Uterus (tissue), 4 donors: ENCODE measurements around the gene PRKG1. TPM values are rescaled to one million over a fixed set of nuclear protein-coding genes. Genes with fewer than 3 reads are reported as not detected.

Experiments
- DNase-seq, 2 donors: peaks; one replicate each; pipeline ENCODE4 v3.0.0-alpha.2; 2019 to 2020
- H3K27ac ChIP-seq, 2 donors: fragments of 200-600 bp; sonication (generic); 1 replicate in 1 of 2; 2 replicates in 1 of 2; pipeline ENCODE4 v1.5.1; 2016 to 2018
- H3K27me3 ChIP-seq, 2 donors: fragments of 200-600 bp; sonication (generic); one replicate each; pipeline ENCODE4 v1.5.1; 2018 to 2019; ENCODE audit warnings: control low read depth in 1 of 2
- H3K36me3 ChIP-seq, 2 donors: fragments of 200-600 bp; sonication (generic); one replicate each; pipeline ENCODE4 v1.5.1; 2019; ENCODE audit warnings: control low read depth in 1 of 2
- H3K4me1 ChIP-seq, 2 donors: fragments of 200-600 bp; sonication (generic); one replicate each; pipeline ENCODE4 v1.5.1; 2018 to 2019; ENCODE audit warnings: control low read depth in 1 of 2
- H3K4me3 ChIP-seq, 2 donors: fragments of 200-600 bp; sonication (generic); 1 replicate in 1 of 2; 2 replicates in 1 of 2; pipeline ENCODE4 v1.5.1; 2018 to 2019; ENCODE audit warnings: mild to moderate bottlenecking in 1 of 2
- H3K9me3 ChIP-seq, 2 donors: fragments of 200-600 bp; sonication (generic); one replicate each; pipeline ENCODE4 v1.5.1; 2019; ENCODE audit warnings: control low read depth in 1 of 2
- CTCF ChIP-seq, 4 experiments: fragments of 200-600 bp in 2 of 4; fragments of 450-650 bp in 2 of 4; sonication (generic) in 2 of 4; IDR thresholded peaks; one replicate each; pipeline ENCODE4 v1.5.1; 2016 to 2019; ENCODE audit warnings: antibody characterized with exemption in 4 of 4, mild to moderate bottlenecking in 2 of 4, moderate library complexity in 1 of 4
- POLR2A ChIP-seq, 2 donors: fragments of 450-650 bp; IDR thresholded peaks; one replicate each; pipeline ENCODE4 v1.6.1; 2016; ENCODE audit warnings: antibody characterized with exemption in 2 of 2, mild to moderate bottlenecking in 1 of 2, moderate library complexity in 1 of 2
- intact Hi-C: fragments of 100-400 bp; cut with DNase I; formaldehyde crosslinking; loops from one replicate; pipeline ENCODE4 v1.15.1; 2023; ENCODE audit warnings: low total_unique reads
- total RNA-seq, 4 donors: library from RNA; depleted of rRNA in 3 of 4; stranded (reverse); fragments of >200 nt in 3 of 4; gene quantifications; one replicate each; pipeline versions ENCODE4 v1.1.0 to v1.2.4, GENCODE V29; 2014 to 2023
- donor health status: DM: yes; HTN: yes; CAD: no.

PRKG1 gene
- total RNA-seq, 4 donors from 2014 or later = 32.4 to 136 (median 69.6) TPM

GRCh38 chr10:51085204-51085603, 10.9 kb downstream of the PRKG1 start:
- no peak for DNase-seq
- H3K36me3 ChIP-seq = no peaks in the 10 kb centered on the region
- H3K9me3 ChIP-seq = no peaks in the 10 kb centered on the region
- H3K4me3 ChIP-seq = no peak overlapping the region
- TF ChIP-seq POLR2A (IDR thresholded peaks at IDR 0.05) = no peak
- no peak for TF ChIP-seq CTCF (IDR thresholded peaks at IDR 0.05)
- intact Hi-C loops = no loop called here
- no peaks in the 10 kb centered on the region for H3K27me3 ChIP-seq
- H3K4me1 ChIP-seq = peaks cover 0 to 5% of the 10 kb centered on the region in 2 donors
- peak overlapping the region; percentile 12 to 21 for H3K27ac ChIP-seq

GRCh38 chr10:51086710-51087109, 12.4 kb downstream of the PRKG1 start:
- H3K9me3 ChIP-seq = no peaks in the 10 kb centered on the region
- H3K27ac ChIP-seq = no peak overlapping the region
- H3K27me3 ChIP-seq = no peaks in the 10 kb centered on the region
- TF ChIP-seq POLR2A (IDR thresholded peaks at IDR 0.05) = no peak
- no peak for TF ChIP-seq CTCF (IDR thresholded peaks at IDR 0.05)
- DNase-seq = no peak
- no peaks in the 10 kb centered on the region for H3K36me3 ChIP-seq
- H3K4me1 ChIP-seq = peaks cover 0 to 5% of the 10 kb centered on the region in 2 donors
- intact Hi-C loops = no loop called here
- no peak overlapping the region for H3K4me3 ChIP-seq

GRCh38 chr10:51087114-51087513, 12.8 kb downstream of the PRKG1 start:
- H3K4me3 ChIP-seq = no peak overlapping the region
- intact Hi-C loops = no loop called here
- TF ChIP-seq POLR2A (IDR thresholded peaks at IDR 0.05) (no peak), CTCF (IDR thresholded peaks at IDR 0.05) (no peak)
- H3K9me3 ChIP-seq = no peaks in the 10 kb centered on the region
- H3K36me3 ChIP-seq = no peaks in the 10 kb centered on the region
- no peak overlapping the region for H3K27ac ChIP-seq
- H3K27me3 ChIP-seq = no peaks in the 10 kb centered on the region
- DNase-seq = no peak
- H3K4me1 ChIP-seq = peaks cover 0 to 5% of the 10 kb centered on the region in 2 donors

GRCh38 chr10:51090190-51090589, 15.9 kb downstream of the PRKG1 start:
- H3K36me3 ChIP-seq = no peaks in the 10 kb centered on the region
- no peaks in the 10 kb centered on the region for H3K27me3 ChIP-seq
- DNase-seq = no peak
- no peak overlapping the region for H3K4me3 ChIP-seq
- no peaks in the 10 kb centered on the region for H3K4me1 ChIP-seq
- intact Hi-C loops = no loop called here
- no peaks in the 10 kb centered on the region for H3K9me3 ChIP-seq
- no peak for TF ChIP-seq POLR2A (IDR thresholded peaks at IDR 0.05)
- H3K27ac ChIP-seq = no peak overlapping the region

- peak; percentile 86 to 95 for DNase-seq
- H3K4me3 ChIP-seq = no peak overlapping the region
These were observed 18.1 kb downstream of the PRKG1 start for GRCh38 chr10:51092402-51092801.

More at GRCh38 chr10:51092402-51092801, 18.1 kb downstream of the PRKG1 start:
- H3K27me3 ChIP-seq = no peaks in the 10 kb centered on the region
- no peaks in the 10 kb centered on the region for H3K36me3 ChIP-seq
- H3K9me3 ChIP-seq = no peaks in the 10 kb centered on the region
- peak overlapping the region; percentile 58 to 65 for H3K27ac ChIP-seq
- intact Hi-C loops = no loop called here
- H3K4me1 ChIP-seq = no peaks in the 10 kb centered on the region
- TF ChIP-seq CTCF (IDR thresholded peaks at IDR 0.05) (no peak), POLR2A (IDR thresholded peaks at IDR 0.05) (no peak)
